ENCODE measurements around the gene ABHD1. TPM values are rescaled to one million over a fixed set of nuclear protein-coding genes. Genes with fewer than 3 reads are reported as not detected.

The ABHD1 gene
- total and polyA plus RNA-seq, 2 donors from 2014 or later = 0.69 to 2.9 TPM

- intact Hi-C loops (cut with DNase I) = loop anchor here (10.0 kb wide), 1 partner anchor 209 kb away; the partner anchor contains the start of gene UCN
- H3K27ac ChIP-seq (ENCODE audit: low read depth in 2 of 2, low read length in 2 of 2) = peak overlapping the region; percentile 16 to 26
- no peak for FAIRE-seq
- peaks cover 0 to 11% (median 2%) of the 10 kb centered on the region in 3 donors for H3K36me3 ChIP-seq (ENCODE audit: control insufficient read depth in 2 of 3, insufficient read depth in 3 of 3, low read length in 3 of 3)
- no peak for TF ChIP-seq CTCF (IDR thresholded peaks at IDR 0.05; ENCODE audit: borderline replicate concordance, extremely low read depth, insufficient read depth)
- no peak overlapping the region for H3K4me3 ChIP-seq (ENCODE audit: low read length in 3 of 3)
- no peak for DNase-seq
- H3K9ac ChIP-seq (ENCODE audit: low read length in 3 of 3) = no peak overlapping the region
- H3K4me1 ChIP-seq (ENCODE audit: control insufficient read depth in 2 of 3, insufficient read depth in 2 of 3, low read depth in 1 of 3, low read length in 3 of 3) = peaks cover 0 to 28% (median 12%) of the 10 kb centered on the region in 3 donors
- no peaks in the 10 kb centered on the region for H3K9me3 ChIP-seq (ENCODE audit: control insufficient read depth in 2 of 3, insufficient read depth in 1 of 3, low read length in 3 of 3)
- no peaks in the 10 kb centered on the region for H3K27me3 ChIP-seq (ENCODE audit: control insufficient read depth, insufficient read depth, low read length)
Measured at GRCh38 chr2:27095427-27095744, 28.2 kb upstream of the ABHD1 start.

- Histone ChIP-seq H3K36me3 (ENCODE audit: control insufficient read depth in 2 of 3, insufficient read depth in 3 of 3, low read length in 3 of 3) (peaks cover 0 to 11% (median 2%) of the 10 kb centered on the region in 3 donors), H3K4me3 (ENCODE audit: low read length in 3 of 3) (peak overlapping the region; percentile 25 to 50 (median 42)), H3K9ac (ENCODE audit: low read length in 3 of 3) (peak overlapping the region in 1 of 3 donors; percentile 28), H3K4me1 (ENCODE audit: control insufficient read depth in 2 of 3, insufficient read depth in 2 of 3, low read depth in 1 of 3, low read length in 3 of 3) (peaks cover 0 to 28% (median 12%) of the 10 kb centered on the region in 3 donors), H3K27me3 (ENCODE audit: control insufficient read depth, insufficient read depth, low read length) (no peaks in the 10 kb centered on the region), H3K9me3 (ENCODE audit: control insufficient read depth in 2 of 3, insufficient read depth in 1 of 3, low read length in 3 of 3) (no peaks in the 10 kb centered on the region), H3K27ac (ENCODE audit: low read depth in 2 of 2, low read length in 2 of 2) (peak overlapping the region; percentile 33 to 58)
- intact Hi-C loops (cut with DNase I) = loop anchor here (10.0 kb wide), 1 partner anchor 209 kb away; the partner anchor contains the start of gene UCN
- FAIRE-seq = no peak
- no peak for TF ChIP-seq CTCF (IDR thresholded peaks at IDR 0.05; ENCODE audit: borderline replicate concordance, extremely low read depth, insufficient read depth)
- peak; percentile 67 to 81 (median 77) for DNase-seq
Measured at GRCh38 chr2:27095745-27096651, 27.6 kb upstream of the ABHD1 start.

GRCh38 chr2:27096748-27097297, 26.8 kb upstream of the ABHD1 start:
- FAIRE-seq = no peak
- DNase-seq = peak in 1 of 5 donors; percentile 4
- no peaks in the 10 kb centered on the region for H3K27me3 ChIP-seq (ENCODE audit: control insufficient read depth, insufficient read depth, low read length)
- peaks cover 0 to 11% (median 2%) of the 10 kb centered on the region in 3 donors for H3K36me3 ChIP-seq (ENCODE audit: control insufficient read depth in 2 of 3, insufficient read depth in 3 of 3, low read length in 3 of 3)
- peaks cover 0 to 28% (median 12%) of the 10 kb centered on the region in 3 donors for H3K4me1 ChIP-seq (ENCODE audit: control insufficient read depth in 2 of 3, insufficient read depth in 2 of 3, low read depth in 1 of 3, low read length in 3 of 3)
- H3K27ac ChIP-seq (ENCODE audit: low read depth in 2 of 2, low read length in 2 of 2) = peak overlapping the region in 1 of 2 donors; percentile 4
- peak overlapping the region in 1 of 3 donors; percentile 28 for H3K9ac ChIP-seq (ENCODE audit: low read length in 3 of 3)
- no peaks in the 10 kb centered on the region for H3K9me3 ChIP-seq (ENCODE audit: control insufficient read depth in 2 of 3, insufficient read depth in 1 of 3, low read length in 3 of 3)
- intact Hi-C loops (cut with DNase I) = loop anchor here (10.0 kb wide), 1 partner anchor 208 kb away; the partner anchor contains the start of gene UCN
- no peak overlapping the region for H3K4me3 ChIP-seq (ENCODE audit: low read length in 3 of 3)
- no peak for TF ChIP-seq CTCF (IDR thresholded peaks at IDR 0.05; ENCODE audit: borderline replicate concordance, extremely low read depth, insufficient read depth)

All from kidney (tissue), 14 donors.